GM12878 (cell line): Measurements from ENCODE around the gene XPNPEP2. TPM values are rescaled to one million over a fixed set of nuclear protein-coding genes. Genes with fewer than 3 reads are reported as not detected.
A peak's percentile ranks its signal among the peaks of the same experiment; 100 is the strongest.

ENCODE experiments used
- CHD1 ChIP-seq: IDR thresholded peaks from 2 replicates; pipeline ENCODE4 v1.6.1; 2012; ENCODE audit warnings: low read depth, low read length, improper control_type of control experiment
- FOS ChIP-seq: IDR thresholded peaks from 3 replicates; pipeline ENCODE4 v1.6.1; 2011; ENCODE audit warnings: borderline replicate concordance; ENCODE audit not compliant: insufficient read length; ENCODE audit errors: extremely low read depth
- FOXK2 ChIP-seq: fragments of 450-650 bp; IDR thresholded peaks from 2 replicates; pipeline ENCODE4 v1.6.1; 2017; ENCODE audit warnings: mild to moderate bottlenecking, moderate library complexity
- GATAD2B ChIP-seq: fragments of 450-650 bp; conservative IDR thresholded peaks from 2 replicates; pipeline ENCODE4 v1.6.1; 2017; ENCODE audit warnings: low read depth, mild to moderate bottlenecking, moderate library complexity
- IRF4 ChIP-seq: IDR thresholded peaks from 2 replicates; pipeline ENCODE4 v1.6.1; 2011; ENCODE audit warnings: low read depth, low read length
- NFIC ChIP-seq: IDR thresholded peaks from 2 replicates; pipeline ENCODE4 v1.6.1; 2012; ENCODE audit warnings: low read depth, mild to moderate bottlenecking, inconsistent platforms, low read length, moderate library complexity
- NR2F1 ChIP-seq: fragments of 450-650 bp; conservative IDR thresholded peaks from 2 replicates; pipeline ENCODE4 v1.6.1; 2017; ENCODE audit warnings: mild to moderate bottlenecking
- PAX8 ChIP-seq: fragments of 450-650 bp; IDR thresholded peaks from 2 replicates; pipeline ENCODE4 v1.6.1; 2017; ENCODE audit warnings: mild to moderate bottlenecking, moderate library complexity
- PML ChIP-seq: IDR thresholded peaks from 2 replicates; pipeline ENCODE4 v1.6.1; 2012; ENCODE audit warnings: low read length, inconsistent platforms
- POLR2AphosphoS2 ChIP-seq: IDR thresholded peaks from 2 replicates; pipeline ENCODE4 v1.6.1; 2011; ENCODE audit warnings: low read depth, mild to moderate bottlenecking, low read length, improper control_type of control experiment, moderate library complexity
- POLR2AphosphoS5 ChIP-seq: IDR thresholded peaks from 2 replicates; pipeline ENCODE4 v1.6.1; 2011; ENCODE audit warnings: mild to moderate bottlenecking, low read length, inconsistent platforms
- SMAD1 ChIP-seq: fragments of 450-650 bp; IDR thresholded peaks from 2 replicates; pipeline ENCODE4 v1.6.1; 2018; ENCODE audit warnings: mild to moderate bottlenecking, low read depth; ENCODE audit not compliant: partially characterized antibody
- TAF1 ChIP-seq: IDR thresholded peaks from 2 replicates; pipeline ENCODE4 v1.6.1; 2011; ENCODE audit warnings: mild to moderate bottlenecking, low read depth, low read length, borderline replicate concordance
- WRNIP1 ChIP-seq: IDR thresholded peaks from 2 replicates; pipeline ENCODE4 v1.6.1; 2011; ENCODE audit warnings: low read depth, low read length, improper control_type of control experiment, borderline replicate concordance
- YBX1 ChIP-seq: fragments of 450-650 bp; IDR thresholded peaks from 2 replicates; pipeline ENCODE4 v1.6.1; 2016; ENCODE audit warnings: antibody characterized with exemption
- ZNF217 ChIP-seq: fragments of 450-650 bp; IDR thresholded peaks from 2 replicates; pipeline ENCODE4 v1.6.1; 2017; ENCODE audit warnings: antibody characterized with exemption, mild to moderate bottlenecking
- polyA plus RNA-seq, 11 experiments: library from polyadenylated mRNA; depleted of rRNA in 4 of 11; unstranded in 6 of 11; stranded (reverse) in 5 of 11; fragments of >200 nt; fragmentation: Nextera tagmentation in 4 of 11; fragmentation: Illumina TruSeq in 1 of 11; extraction: Ambion mirVana in 4 of 11; extraction: Trizol in 1 of 11; gene quantifications; 1 replicate in 1 of 11; 2 replicates in 10 of 11; pipeline versions ENCODE4 v1.2.1 to v1.2.3, GENCODE V29; 2011 to 2016; ENCODE audit warnings: inconsistent platforms in 2 of 11, missing spikeins in 2 of 11, low read depth in 1 of 11
- total RNA-seq, 4 experiments: library from RNA; depleted of rRNA in 3 of 4; stranded (reverse); fragments of >200 nt in 3 of 4; fragmentation: Illumina TruSeq in 1 of 4; extraction: Trizol in 1 of 4; gene quantifications; 2 replicates each; pipeline versions ENCODE4 v1.2.1 to v1.2.3, GENCODE V29; 2013 to 2021
- TF ChIP-seq, protein P1 (sequence below): IDR thresholded peaks from 2 replicates; pipeline ENCODE4 v1.6.1; 2012; ENCODE audit warnings: mild to moderate bottlenecking, low read depth, low read length
- TF ChIP-seq, protein P2 (sequence below): fragments of 450-650 bp; formaldehyde crosslinking; IDR thresholded peaks from 2 replicates; pipeline ENCODE4 v1.5.0; 2022; ENCODE audit warnings: mild to moderate bottlenecking, missing genetic modification characterization
- TF ChIP-seq, protein P3 (sequence below): fragments of 450-650 bp; IDR thresholded peaks from 2 replicates; pipeline ENCODE4 v1.6.1; 2017; ENCODE audit warnings: low read depth, mild to moderate bottlenecking, moderate library complexity
- TF ChIP-seq, protein P4 (sequence below): IDR thresholded peaks from 2 replicates; pipeline ENCODE4 v1.6.1; 2011; ENCODE audit warnings: borderline replicate concordance, low read depth, mild to moderate bottlenecking, moderate library complexity, mixed read lengths, low read length; ENCODE audit not compliant: insufficient read depth; ENCODE audit errors: extremely low read length
- TF ChIP-seq, protein P5 (sequence below): IDR thresholded peaks from 2 replicates; pipeline ENCODE4 v1.6.1; 2012; ENCODE audit warnings: low read depth, low read length, improper control_type of control experiment

Gene XPNPEP2
- total and polyA plus RNA-seq, 10 of the 15 experiments (the other 5 are each of a cell fraction or from before 2014, with no cell fraction given), result 0.04 to 0.37 (median 0.15) TPM

DNA sequence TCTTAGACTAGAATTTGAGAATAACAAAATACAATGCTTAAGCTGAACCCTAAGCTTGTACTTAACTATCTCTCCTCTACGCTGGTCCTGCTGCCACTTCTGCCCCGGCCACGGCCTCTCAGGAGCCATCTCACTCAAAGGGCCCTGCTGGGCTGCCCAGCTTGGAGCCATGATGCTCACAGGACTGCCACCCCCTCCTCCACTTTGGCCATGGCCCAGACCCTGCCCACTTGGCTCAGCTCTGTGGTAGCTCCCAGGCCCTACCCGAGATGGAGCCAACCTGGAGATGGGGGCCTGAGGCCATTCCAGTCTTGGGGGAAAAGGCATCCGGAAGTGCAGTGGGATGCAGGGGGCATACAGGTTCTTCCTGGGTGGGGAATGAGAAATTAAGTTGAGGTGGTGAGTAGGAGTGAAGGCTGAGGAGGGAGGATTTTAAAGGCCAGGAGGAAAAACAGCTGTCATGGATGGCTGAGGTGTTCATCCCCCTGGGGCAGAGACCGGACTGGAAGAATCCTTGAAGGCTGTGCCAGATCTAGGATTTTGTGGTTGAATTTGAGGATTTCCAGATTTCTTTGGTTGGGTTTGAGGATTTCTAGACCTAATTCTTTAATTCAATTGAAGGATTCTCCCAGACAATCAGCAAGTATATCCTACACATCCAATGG lies 41.8 kb downstream of the XPNPEP2 start (continued):
- TF ChIP-seq, protein P1, sequence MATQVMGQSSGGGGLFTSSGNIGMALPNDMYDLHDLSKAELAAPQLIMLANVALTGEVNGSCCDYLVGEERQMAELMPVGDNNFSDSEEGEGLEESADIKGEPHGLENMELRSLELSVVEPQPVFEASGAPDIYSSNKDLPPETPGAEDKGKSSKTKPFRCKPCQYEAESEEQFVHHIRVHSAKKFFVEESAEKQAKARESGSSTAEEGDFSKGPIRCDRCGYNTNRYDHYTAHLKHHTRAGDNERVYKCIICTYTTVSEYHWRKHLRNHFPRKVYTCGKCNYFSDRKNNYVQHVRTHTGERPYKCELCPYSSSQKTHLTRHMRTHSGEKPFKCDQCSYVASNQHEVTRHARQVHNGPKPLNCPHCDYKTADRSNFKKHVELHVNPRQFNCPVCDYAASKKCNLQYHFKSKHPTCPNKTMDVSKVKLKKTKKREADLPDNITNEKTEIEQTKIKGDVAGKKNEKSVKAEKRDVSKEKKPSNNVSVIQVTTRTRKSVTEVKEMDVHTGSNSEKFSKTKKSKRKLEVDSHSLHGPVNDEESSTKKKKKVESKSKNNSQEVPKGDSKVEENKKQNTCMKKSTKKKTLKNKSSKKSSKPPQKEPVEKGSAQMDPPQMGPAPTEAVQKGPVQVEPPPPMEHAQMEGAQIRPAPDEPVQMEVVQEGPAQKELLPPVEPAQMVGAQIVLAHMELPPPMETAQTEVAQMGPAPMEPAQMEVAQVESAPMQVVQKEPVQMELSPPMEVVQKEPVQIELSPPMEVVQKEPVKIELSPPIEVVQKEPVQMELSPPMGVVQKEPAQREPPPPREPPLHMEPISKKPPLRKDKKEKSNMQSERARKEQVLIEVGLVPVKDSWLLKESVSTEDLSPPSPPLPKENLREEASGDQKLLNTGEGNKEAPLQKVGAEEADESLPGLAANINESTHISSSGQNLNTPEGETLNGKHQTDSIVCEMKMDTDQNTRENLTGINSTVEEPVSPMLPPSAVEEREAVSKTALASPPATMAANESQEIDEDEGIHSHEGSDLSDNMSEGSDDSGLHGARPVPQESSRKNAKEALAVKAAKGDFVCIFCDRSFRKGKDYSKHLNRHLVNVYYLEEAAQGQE, result no peak
- TF ChIP-seq SMAD1 (no peak), NFIC (no peak), FOXK2 (no peak), TAF1 (no peak), YBX1 (no peak), PML (no peak), GATAD2B (peak; percentile 20; the same call in 1 of the 2 replicates), WRNIP1 (no peak), CHD1 (0 out of 2 replicates have a peak, but pooled peaks have one; percentile 25), NR2F1 (no peak), FOS (no peak), ZNF217 (no peak), POLR2AphosphoS2 (0 out of 2 replicates have a peak, but pooled peaks have one; percentile 7), PAX8 (no peak), POLR2AphosphoS5 (no peak), IRF4 (no peak)
- TF ChIP-seq, protein P2, sequence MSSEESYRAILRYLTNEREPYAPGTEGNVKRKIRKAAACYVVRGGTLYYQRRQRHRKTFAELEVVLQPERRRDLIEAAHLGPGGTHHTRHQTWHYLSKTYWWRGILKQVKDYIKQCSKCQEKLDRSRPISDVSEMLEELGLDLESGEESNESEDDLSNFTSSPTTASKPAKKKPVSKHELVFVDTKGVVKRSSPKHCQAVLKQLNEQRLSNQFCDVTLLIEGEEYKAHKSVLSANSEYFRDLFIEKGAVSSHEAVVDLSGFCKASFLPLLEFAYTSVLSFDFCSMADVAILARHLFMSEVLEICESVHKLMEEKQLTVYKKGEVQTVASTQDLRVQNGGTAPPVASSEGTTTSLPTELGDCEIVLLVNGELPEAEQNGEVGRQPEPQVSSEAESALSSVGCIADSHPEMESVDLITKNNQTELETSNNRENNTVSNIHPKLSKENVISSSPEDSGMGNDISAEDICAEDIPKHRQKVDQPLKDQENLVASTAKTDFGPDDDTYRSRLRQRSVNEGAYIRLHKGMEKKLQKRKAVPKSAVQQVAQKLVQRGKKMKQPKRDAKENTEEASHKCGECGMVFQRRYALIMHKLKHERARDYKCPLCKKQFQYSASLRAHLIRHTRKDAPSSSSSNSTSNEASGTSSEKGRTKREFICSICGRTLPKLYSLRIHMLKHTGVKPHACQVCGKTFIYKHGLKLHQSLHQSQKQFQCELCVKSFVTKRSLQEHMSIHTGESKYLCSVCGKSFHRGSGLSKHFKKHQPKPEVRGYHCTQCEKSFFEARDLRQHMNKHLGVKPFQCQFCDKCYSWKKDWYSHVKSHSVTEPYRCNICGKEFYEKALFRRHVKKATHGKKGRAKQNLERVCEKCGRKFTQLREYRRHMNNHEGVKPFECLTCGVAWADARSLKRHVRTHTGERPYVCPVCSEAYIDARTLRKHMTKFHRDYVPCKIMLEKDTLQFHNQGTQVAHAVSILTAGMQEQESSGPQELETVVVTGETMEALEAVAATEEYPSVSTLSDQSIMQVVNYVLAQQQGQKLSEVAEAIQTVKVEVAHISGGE (CRISPR knock-in tag), result no peak
- TF ChIP-seq, protein P3, sequence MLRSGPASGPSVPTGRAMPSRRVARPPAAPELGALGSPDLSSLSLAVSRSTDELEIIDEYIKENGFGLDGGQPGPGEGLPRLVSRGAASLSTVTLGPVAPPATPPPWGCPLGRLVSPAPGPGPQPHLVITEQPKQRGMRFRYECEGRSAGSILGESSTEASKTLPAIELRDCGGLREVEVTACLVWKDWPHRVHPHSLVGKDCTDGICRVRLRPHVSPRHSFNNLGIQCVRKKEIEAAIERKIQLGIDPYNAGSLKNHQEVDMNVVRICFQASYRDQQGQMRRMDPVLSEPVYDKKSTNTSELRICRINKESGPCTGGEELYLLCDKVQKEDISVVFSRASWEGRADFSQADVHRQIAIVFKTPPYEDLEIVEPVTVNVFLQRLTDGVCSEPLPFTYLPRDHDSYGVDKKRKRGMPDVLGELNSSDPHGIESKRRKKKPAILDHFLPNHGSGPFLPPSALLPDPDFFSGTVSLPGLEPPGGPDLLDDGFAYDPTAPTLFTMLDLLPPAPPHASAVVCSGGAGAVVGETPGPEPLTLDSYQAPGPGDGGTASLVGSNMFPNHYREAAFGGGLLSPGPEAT, result no peak
- TF ChIP-seq, protein P4, sequence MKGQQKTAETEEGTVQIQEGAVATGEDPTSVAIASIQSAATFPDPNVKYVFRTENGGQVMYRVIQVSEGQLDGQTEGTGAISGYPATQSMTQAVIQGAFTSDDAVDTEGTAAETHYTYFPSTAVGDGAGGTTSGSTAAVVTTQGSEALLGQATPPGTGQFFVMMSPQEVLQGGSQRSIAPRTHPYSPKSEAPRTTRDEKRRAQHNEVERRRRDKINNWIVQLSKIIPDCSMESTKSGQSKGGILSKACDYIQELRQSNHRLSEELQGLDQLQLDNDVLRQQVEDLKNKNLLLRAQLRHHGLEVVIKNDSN, result no peak
- TF ChIP-seq, protein P5, sequence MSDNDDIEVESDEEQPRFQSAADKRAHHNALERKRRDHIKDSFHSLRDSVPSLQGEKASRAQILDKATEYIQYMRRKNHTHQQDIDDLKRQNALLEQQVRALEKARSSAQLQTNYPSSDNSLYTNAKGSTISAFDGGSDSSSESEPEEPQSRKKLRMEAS, result no peak
